C4-2B (cell line): ENCODE data around the gene MRPL27.

Source experiments
- ZFX ChIP-seq: fragments of 450-650 bp; IDR thresholded peaks from 2 replicates; pipeline ENCODE4 v1.6.1; 2017
- TF ChIP-seq, protein P1 (sequence below): fragments of 450-650 bp; conservative IDR thresholded peaks from 2 replicates; pipeline ENCODE4 v1.5.1; 2017; ENCODE audit warnings: mild to moderate bottlenecking

DNA sequence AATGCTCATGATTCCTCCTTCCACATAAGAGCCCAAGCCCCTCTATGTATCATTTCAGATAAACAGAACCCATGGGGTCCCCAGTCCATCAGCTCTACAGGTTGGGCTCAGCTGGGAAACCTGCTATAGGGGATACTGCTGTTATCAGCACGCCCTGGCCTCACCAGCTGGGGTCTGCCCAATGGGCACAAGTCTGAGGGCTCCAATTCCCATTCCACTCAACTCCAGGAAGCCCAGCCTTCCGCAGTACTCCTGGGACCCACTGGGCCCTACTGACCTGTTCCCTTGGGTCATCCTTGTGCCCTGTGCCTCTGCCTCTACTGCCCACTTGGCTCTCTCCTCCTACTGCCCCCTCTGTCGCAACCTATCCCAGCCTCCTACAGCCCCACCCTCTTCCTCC lies 43.3 kb downstream of the MRPL27 start:
- TF ChIP-seq, protein P1, sequence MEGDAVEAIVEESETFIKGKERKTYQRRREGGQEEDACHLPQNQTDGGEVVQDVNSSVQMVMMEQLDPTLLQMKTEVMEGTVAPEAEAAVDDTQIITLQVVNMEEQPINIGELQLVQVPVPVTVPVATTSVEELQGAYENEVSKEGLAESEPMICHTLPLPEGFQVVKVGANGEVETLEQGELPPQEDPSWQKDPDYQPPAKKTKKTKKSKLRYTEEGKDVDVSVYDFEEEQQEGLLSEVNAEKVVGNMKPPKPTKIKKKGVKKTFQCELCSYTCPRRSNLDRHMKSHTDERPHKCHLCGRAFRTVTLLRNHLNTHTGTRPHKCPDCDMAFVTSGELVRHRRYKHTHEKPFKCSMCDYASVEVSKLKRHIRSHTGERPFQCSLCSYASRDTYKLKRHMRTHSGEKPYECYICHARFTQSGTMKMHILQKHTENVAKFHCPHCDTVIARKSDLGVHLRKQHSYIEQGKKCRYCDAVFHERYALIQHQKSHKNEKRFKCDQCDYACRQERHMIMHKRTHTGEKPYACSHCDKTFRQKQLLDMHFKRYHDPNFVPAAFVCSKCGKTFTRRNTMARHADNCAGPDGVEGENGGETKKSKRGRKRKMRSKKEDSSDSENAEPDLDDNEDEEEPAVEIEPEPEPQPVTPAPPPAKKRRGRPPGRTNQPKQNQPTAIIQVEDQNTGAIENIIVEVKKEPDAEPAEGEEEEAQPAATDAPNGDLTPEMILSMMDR = no peak
- TF ChIP-seq ZFX = no peak
